HEK293 (cell line): ENCODE results near the gene FXYD4.

Source experiments
- CTCF ChIA-PET: fragments of 350-600 bp; formaldehyde crosslinking; extraction: SDS; loops from one replicate; lab custom pipeline; 2021; ENCODE audit warnings: antibody characterized with exemption; lab: Yijun Ruan, JAX
- POLR2A ChIA-PET: fragments of 300-600 bp; formaldehyde crosslinking; extraction: SDS; loops from one replicate; lab custom pipeline; 2020; ENCODE audit warnings: antibody characterized with exemption, inconsistent platforms; lab: Yijun Ruan, JAX
- H3K27ac ChIP-seq: fragments of 200-500 bp; sonication (Bioruptor generic); 2 replicates; pipeline ENCODE4 v1.5.1; 2014; ENCODE audit warnings: low read depth, low read length, control low read depth, inconsistent platforms; ENCODE audit errors: extremely low read depth
- H3K36me3 ChIP-seq, 2 experiments: fragments of 200-500 bp in 1 of 2; sonication (Bioruptor generic) in 1 of 2; 1 replicate in 1 of 2; 2 replicates in 1 of 2; pipeline ENCODE4 v1.5.1; 2014 to 2017; ENCODE audit warnings: inconsistent platforms in 2 of 2, low read length in 2 of 2; ENCODE audit not compliant: control insufficient read depth in 2 of 2, insufficient read depth in 1 of 2
- H3K4me1 ChIP-seq: fragments of 200-500 bp; sonication (Bioruptor generic); 2 replicates; pipeline ENCODE4 v1.5.1; 2014; ENCODE audit warnings: mild to moderate bottlenecking, low read length, inconsistent platforms; ENCODE audit not compliant: control insufficient read depth, insufficient read depth
- H3K4me3 ChIP-seq: 2 replicates; pipeline ENCODE4 v1.5.1; 2011; ENCODE audit warnings: low read depth, mild to moderate bottlenecking, control low read depth, low read length, moderate library complexity
- H3K9me3 ChIP-seq: fragments of 200-500 bp; sonication (Bioruptor generic); 2 replicates; pipeline ENCODE4 v1.5.1; 2014; ENCODE audit warnings: low read depth, low read length, inconsistent platforms; ENCODE audit not compliant: control insufficient read depth, insufficient read depth
- GLIS1 ChIP-seq: fragments of 450-650 bp; formaldehyde crosslinking; IDR thresholded peaks from 2 replicates; pipeline ENCODE4 v1.5.1; 2016; ENCODE audit warnings: missing biosample characterization, missing genetic modification characterization
- IKZF3 ChIP-seq: fragments of 450-650 bp; IDR thresholded peaks from 2 replicates; pipeline ENCODE4 v1.5.0; 2018; ENCODE audit warnings: missing biosample characterization, mild to moderate bottlenecking, missing genetic modification characterization, moderate library complexity
- KLF8 ChIP-seq: fragments of 450-650 bp; formaldehyde crosslinking; IDR thresholded peaks from 2 replicates; pipeline ENCODE4 v1.5.1; 2016; ENCODE audit warnings: missing biosample characterization, missing genetic modification characterization
- REPIN1 ChIP-seq: fragments of 450-650 bp; formaldehyde crosslinking; IDR thresholded peaks from 2 replicates; pipeline ENCODE4 v1.5.1; 2017; ENCODE audit warnings: missing biosample characterization, missing genetic modification characterization, low read depth
- SALL2 ChIP-seq: fragments of 450-650 bp; formaldehyde crosslinking; IDR thresholded peaks from 2 replicates; pipeline ENCODE4 v1.5.0; 2017; ENCODE audit warnings: missing biosample characterization, mild to moderate bottlenecking, missing genetic modification characterization, borderline replicate concordance
- TRIM28 ChIP-seq: IDR thresholded peaks from 2 replicates; pipeline ENCODE4 v1.6.1; 2011; ENCODE audit warnings: low read length, control low read depth, borderline replicate concordance
- ZIC2 ChIP-seq: fragments of 450-650 bp; formaldehyde crosslinking; IDR thresholded peaks from 2 replicates; pipeline ENCODE4 v1.5.1; 2016; ENCODE audit warnings: missing biosample characterization, missing genetic modification characterization
- ZNF132 ChIP-seq: fragments of 450-650 bp; formaldehyde crosslinking; IDR thresholded peaks from 2 replicates; pipeline ENCODE4 v1.5.1; 2017; ENCODE audit warnings: missing biosample characterization, missing genetic modification characterization, borderline replicate concordance
- ZNF133 ChIP-seq: fragments of 450-650 bp; formaldehyde crosslinking; IDR thresholded peaks from 2 replicates; pipeline ENCODE4 v1.5.1; 2016; ENCODE audit warnings: missing biosample characterization, missing genetic modification characterization
- ZNF16 ChIP-seq: fragments of 450-650 bp; formaldehyde crosslinking; IDR thresholded peaks from 2 replicates; pipeline ENCODE4 v1.5.1; 2016; ENCODE audit warnings: low read depth, missing biosample characterization, missing genetic modification characterization
- ZNF174 ChIP-seq: fragments of 450-650 bp; formaldehyde crosslinking; IDR thresholded peaks from 2 replicates; pipeline ENCODE4 v1.5.0; 2017; ENCODE audit warnings: missing biosample characterization, mild to moderate bottlenecking, missing genetic modification characterization
- ZNF223 ChIP-seq: fragments of 450-650 bp; formaldehyde crosslinking; IDR thresholded peaks from 2 replicates; pipeline ENCODE4 v1.5.1; 2016; ENCODE audit warnings: missing biosample characterization, missing genetic modification characterization
- ZNF335 ChIP-seq: fragments of 450-650 bp; formaldehyde crosslinking; conservative IDR thresholded peaks from 2 replicates; pipeline ENCODE4 v1.5.1; 2016; ENCODE audit warnings: missing biosample characterization, missing genetic modification characterization
- ZNF423 ChIP-seq: fragments of 450-650 bp; formaldehyde crosslinking; IDR thresholded peaks from 2 replicates; pipeline ENCODE4 v1.5.1; 2016; ENCODE audit warnings: missing biosample characterization, missing genetic modification characterization
- ZNF529 ChIP-seq: fragments of 450-650 bp; formaldehyde crosslinking; IDR thresholded peaks from 2 replicates; pipeline ENCODE4 v1.5.1; 2017; ENCODE audit warnings: missing genetic modification characterization, missing biosample characterization; ENCODE audit not compliant: insufficient replicate concordance
- ZNF555 ChIP-seq: fragments of 450-650 bp; formaldehyde crosslinking; conservative IDR thresholded peaks from 2 replicates; pipeline ENCODE4 v1.5.1; 2017; ENCODE audit warnings: missing biosample characterization, mild to moderate bottlenecking, missing genetic modification characterization, inconsistent platforms
- ZNF623 ChIP-seq: fragments of 450-650 bp; formaldehyde crosslinking; IDR thresholded peaks from 2 replicates; pipeline ENCODE4 v1.5.1; 2016; ENCODE audit warnings: missing biosample characterization, missing genetic modification characterization
- ZNF624 ChIP-seq: fragments of 450-650 bp; formaldehyde crosslinking; IDR thresholded peaks from 2 replicates; pipeline ENCODE4 v1.5.1; 2017; ENCODE audit warnings: missing biosample characterization, missing genetic modification characterization
- ZNF626 ChIP-seq: fragments of 450-650 bp; sonication (Bioruptor Pico); formaldehyde crosslinking; IDR thresholded peaks from 2 replicates; pipeline ENCODE4 v1.5.1; 2018; ENCODE audit warnings: missing biosample characterization, missing genetic modification characterization, inconsistent platforms
- ZNF776 ChIP-seq: fragments of 450-650 bp; formaldehyde crosslinking; IDR thresholded peaks from 2 replicates; pipeline ENCODE4 v1.5.0; 2017; ENCODE audit warnings: missing biosample characterization, missing genetic modification characterization, borderline replicate concordance
- ZSCAN23 ChIP-seq: fragments of 450-650 bp; formaldehyde crosslinking; IDR thresholded peaks from 2 replicates; pipeline ENCODE4 v1.5.1; 2016; ENCODE audit warnings: missing biosample characterization, missing genetic modification characterization
- TF ChIP-seq, protein P1 (sequence below): fragments of 450-650 bp; formaldehyde crosslinking; IDR thresholded peaks from 2 replicates; pipeline ENCODE4 v1.5.1; 2016; ENCODE audit warnings: missing biosample characterization, missing genetic modification characterization
- TF ChIP-seq, protein P2 (sequence below): fragments of 450-650 bp; formaldehyde crosslinking; IDR thresholded peaks from 2 replicates; pipeline ENCODE4 v1.5.1; 2016; ENCODE audit warnings: missing biosample characterization, missing genetic modification characterization, borderline replicate concordance
- TF ChIP-seq, protein P3 (sequence below): fragments of 450-650 bp; formaldehyde crosslinking; IDR thresholded peaks from 2 replicates; pipeline ENCODE4 v1.5.1; 2017; ENCODE audit warnings: missing biosample characterization, missing genetic modification characterization
- TF ChIP-seq, protein P4 (sequence below): fragments of 450-650 bp; formaldehyde crosslinking; conservative IDR thresholded peaks from 2 replicates; pipeline ENCODE4 v1.5.1; 2016; ENCODE audit warnings: low read depth, missing biosample characterization, missing genetic modification characterization

FXYD4 gene

DNA sequence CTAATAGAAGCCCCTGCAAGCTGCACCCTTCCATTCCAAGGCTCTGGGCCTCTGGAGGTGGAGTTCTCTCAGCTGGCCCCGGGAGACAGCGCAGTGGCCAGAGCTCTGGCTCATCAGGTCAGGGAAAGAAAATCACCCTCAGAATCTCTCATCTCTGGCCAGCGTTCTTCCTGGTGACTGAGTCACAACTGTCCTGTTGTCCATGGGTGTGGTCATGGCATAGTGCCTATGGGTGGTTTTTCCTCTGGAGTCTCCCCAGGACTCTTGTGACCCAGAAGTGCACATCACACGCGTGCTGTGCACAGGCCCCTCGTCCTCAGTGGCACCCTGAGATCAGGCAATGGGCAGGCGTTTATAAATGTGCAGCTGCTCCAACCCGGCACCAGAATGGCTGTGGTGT is 27.4 kb upstream of the FXYD4 start:
- no peaks in the 10 kb centered on the region for H3K36me3 ChIP-seq
- POLR2A ChIA-PET: no interaction called here
- no peak overlapping the region for H3K4me3 ChIP-seq
- TF ChIP-seq ZNF423 (tag by site-specific recombination): no peak
- TF ChIP-seq ZNF529 (tag by site-specific recombination): no peak
- no peak for TF ChIP-seq ZNF223
- TF ChIP-seq GLIS1: no peak
- TF ChIP-seq ZNF133: no peak
- no peak for TF ChIP-seq ZNF174
- TF ChIP-seq ZNF624 (tag by site-specific recombination): no peak
- CTCF ChIA-PET: interaction anchor here (0.6 to 1.3 kb wide), 3 partner anchors 9 to 52 kb away, joined by 3 to 4 read pairs (median 3); no protein-coding TSS in a partner anchor
- no peaks in the 10 kb centered on the region for H3K9me3 ChIP-seq
- no peaks in the 10 kb centered on the region for H3K4me1 ChIP-seq
- H3K27ac ChIP-seq: no peak overlapping the region

DNA sequence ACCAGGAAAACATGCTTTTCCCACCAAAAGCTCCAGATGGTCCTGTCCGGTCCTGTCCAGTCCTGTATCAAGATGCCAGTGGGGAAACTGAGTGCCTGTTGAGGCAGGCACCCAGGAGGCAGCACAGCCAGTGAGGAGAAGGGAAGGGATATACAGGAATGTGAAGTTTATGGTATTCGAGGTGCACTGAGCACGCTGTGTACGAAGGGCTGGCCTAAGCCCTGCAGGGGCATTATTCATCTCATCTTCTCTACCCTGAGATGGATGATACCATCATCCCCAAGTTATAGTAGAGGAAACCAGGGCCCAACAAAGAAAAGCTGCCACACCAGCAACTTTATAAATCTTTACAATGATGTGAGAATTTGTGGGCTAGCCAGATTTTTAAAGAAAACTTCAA is 23.4 kb upstream of the FXYD4 start:
- H3K4me3 ChIP-seq: no peak overlapping the region
- POLR2A ChIA-PET: no interaction called here
- CTCF ChIA-PET: interaction anchor here (0.6 to 1.8 kb wide), 14 partner anchors 20 to 1510 kb away, joined by 3 to 16 read pairs (median 3); no protein-coding TSS in a partner anchor

DNA sequence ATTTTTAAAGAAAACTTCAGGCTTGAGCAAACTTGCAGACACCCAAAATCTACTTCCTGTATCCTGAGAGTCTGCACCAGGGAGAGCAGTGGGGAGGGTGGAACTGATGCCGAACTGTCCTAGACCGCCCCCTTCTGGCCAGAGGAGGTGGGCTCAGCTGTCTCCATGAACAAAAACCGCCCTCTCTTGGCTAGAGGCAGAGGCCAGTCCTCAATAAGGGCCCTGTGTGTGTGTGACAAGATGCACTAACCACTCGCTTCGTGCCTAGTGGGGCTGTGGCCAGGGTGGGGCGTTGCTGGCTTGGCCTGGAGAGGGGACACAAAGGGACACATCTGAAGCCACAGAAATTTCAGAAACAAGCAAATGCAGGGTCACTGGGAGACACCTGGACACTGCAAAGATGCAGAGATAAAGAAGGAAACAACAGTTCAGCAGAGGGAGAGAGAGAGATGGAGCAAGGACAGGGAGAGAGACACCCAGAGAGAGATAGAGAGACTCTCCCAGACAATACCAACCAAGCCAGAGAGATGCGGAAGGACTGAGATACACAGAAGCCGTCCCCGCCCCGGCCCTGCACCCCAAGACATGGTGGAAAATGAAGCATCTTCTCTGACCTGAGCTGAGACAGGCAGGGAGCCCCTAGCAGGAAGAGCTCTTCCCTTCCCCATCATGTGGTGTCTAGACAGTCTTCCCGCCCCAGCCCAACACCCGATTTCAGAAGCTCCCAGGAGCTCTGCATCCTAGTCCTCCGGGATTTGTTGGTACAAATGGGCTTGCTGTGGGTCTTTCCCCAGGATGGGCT is 22.7 kb upstream of the FXYD4 start:
- no peak overlapping the region for H3K27ac ChIP-seq
- H3K4me3 ChIP-seq: no peak overlapping the region
- ChIA-PET POLR2A (no interaction called here), CTCF (interaction anchor here (0.6 to 1.8 kb wide), 20 partner anchors 13 to 1509 kb away, joined by 3 to 16 read pairs (median 3); no protein-coding TSS in a partner anchor)
- H3K9me3 ChIP-seq: no peaks in the 10 kb centered on the region
- H3K4me1 ChIP-seq: peaks cover 6% of the 10 kb centered on the region
- H3K36me3 ChIP-seq: no peaks in the 10 kb centered on the region
- 0 out of 2 replicates have a peak, but pooled peaks have one; percentile 14 for TF ChIP-seq GLIS1
- TF ChIP-seq ZNF776 (tag by site-specific recombination): no peak
- TF ChIP-seq REPIN1 (tag by site-specific recombination): no peak
- TF ChIP-seq, protein P1, sequence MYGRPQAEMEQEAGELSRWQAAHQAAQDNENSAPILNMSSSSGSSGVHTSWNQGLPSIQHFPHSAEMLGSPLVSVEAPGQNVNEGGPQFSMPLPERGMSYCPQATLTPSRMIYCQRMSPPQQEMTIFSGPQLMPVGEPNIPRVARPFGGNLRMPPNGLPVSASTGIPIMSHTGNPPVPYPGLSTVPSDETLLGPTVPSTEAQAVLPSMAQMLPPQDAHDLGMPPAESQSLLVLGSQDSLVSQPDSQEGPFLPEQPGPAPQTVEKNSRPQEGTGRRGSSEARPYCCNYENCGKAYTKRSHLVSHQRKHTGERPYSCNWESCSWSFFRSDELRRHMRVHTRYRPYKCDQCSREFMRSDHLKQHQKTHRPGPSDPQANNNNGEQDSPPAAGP: no peak
- TF ChIP-seq TRIM28: no peak
- no peak for TF ChIP-seq ZNF626 (tag by site-specific recombination)
- TF ChIP-seq ZNF335 (tag by site-specific recombination): no peak
- no peak for TF ChIP-seq ZSCAN23 (tag by site-specific recombination)
- TF ChIP-seq KLF8 (tag by site-specific recombination): no peak
- TF ChIP-seq, protein P2, sequence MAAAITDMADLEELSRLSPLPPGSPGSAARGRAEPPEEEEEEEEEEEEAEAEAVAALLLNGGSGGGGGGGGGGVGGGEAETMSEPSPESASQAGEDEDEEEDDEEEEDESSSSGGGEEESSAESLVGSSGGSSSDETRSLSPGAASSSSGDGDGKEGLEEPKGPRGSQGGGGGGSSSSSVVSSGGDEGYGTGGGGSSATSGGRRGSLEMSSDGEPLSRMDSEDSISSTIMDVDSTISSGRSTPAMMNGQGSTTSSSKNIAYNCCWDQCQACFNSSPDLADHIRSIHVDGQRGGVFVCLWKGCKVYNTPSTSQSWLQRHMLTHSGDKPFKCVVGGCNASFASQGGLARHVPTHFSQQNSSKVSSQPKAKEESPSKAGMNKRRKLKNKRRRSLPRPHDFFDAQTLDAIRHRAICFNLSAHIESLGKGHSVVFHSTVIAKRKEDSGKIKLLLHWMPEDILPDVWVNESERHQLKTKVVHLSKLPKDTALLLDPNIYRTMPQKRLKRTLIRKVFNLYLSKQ (tag by site-specific recombination): no peak
- no peak for TF ChIP-seq ZNF623 (tag by site-specific recombination)

More for the DNA sequence above, 23.4 kb upstream of the FXYD4 start:
- Histone ChIP-seq H3K9me3 (no peaks in the 10 kb centered on the region), H3K4me1 (no peaks in the 10 kb centered on the region; the same call in 1 of the 2 replicates), H3K27ac (no peak overlapping the region), H3K36me3 (no peaks in the 10 kb centered on the region)
- TF ChIP-seq ZNF16 (tag by site-specific recombination): no peak
- TF ChIP-seq, protein P3, sequence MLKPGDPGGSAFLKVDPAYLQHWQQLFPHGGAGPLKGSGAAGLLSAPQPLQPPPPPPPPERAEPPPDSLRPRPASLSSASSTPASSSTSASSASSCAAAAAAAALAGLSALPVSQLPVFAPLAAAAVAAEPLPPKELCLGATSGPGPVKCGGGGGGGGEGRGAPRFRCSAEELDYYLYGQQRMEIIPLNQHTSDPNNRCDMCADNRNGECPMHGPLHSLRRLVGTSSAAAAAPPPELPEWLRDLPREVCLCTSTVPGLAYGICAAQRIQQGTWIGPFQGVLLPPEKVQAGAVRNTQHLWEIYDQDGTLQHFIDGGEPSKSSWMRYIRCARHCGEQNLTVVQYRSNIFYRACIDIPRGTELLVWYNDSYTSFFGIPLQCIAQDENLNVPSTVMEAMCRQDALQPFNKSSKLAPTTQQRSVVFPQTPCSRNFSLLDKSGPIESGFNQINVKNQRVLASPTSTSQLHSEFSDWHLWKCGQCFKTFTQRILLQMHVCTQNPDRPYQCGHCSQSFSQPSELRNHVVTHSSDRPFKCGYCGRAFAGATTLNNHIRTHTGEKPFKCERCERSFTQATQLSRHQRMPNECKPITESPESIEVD: no peak
- no peak for TF ChIP-seq IKZF3
- no peak for TF ChIP-seq SALL2 (tag by site-specific recombination)
- TF ChIP-seq ZNF132 (tag by site-specific recombination): no peak
- no peak for TF ChIP-seq ZSCAN23 (tag by site-specific recombination)
- TF ChIP-seq, protein P4, sequence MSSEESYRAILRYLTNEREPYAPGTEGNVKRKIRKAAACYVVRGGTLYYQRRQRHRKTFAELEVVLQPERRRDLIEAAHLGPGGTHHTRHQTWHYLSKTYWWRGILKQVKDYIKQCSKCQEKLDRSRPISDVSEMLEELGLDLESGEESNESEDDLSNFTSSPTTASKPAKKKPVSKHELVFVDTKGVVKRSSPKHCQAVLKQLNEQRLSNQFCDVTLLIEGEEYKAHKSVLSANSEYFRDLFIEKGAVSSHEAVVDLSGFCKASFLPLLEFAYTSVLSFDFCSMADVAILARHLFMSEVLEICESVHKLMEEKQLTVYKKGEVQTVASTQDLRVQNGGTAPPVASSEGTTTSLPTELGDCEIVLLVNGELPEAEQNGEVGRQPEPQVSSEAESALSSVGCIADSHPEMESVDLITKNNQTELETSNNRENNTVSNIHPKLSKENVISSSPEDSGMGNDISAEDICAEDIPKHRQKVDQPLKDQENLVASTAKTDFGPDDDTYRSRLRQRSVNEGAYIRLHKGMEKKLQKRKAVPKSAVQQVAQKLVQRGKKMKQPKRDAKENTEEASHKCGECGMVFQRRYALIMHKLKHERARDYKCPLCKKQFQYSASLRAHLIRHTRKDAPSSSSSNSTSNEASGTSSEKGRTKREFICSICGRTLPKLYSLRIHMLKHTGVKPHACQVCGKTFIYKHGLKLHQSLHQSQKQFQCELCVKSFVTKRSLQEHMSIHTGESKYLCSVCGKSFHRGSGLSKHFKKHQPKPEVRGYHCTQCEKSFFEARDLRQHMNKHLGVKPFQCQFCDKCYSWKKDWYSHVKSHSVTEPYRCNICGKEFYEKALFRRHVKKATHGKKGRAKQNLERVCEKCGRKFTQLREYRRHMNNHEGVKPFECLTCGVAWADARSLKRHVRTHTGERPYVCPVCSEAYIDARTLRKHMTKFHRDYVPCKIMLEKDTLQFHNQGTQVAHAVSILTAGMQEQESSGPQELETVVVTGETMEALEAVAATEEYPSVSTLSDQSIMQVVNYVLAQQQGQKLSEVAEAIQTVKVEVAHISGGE: no peak
- no peak for TF ChIP-seq ZNF174
- TF ChIP-seq ZIC2 (tag by site-specific recombination): no peak
- no peak for TF ChIP-seq ZNF555 (tag by site-specific recombination)
